ENCODE data around the gene STX16. TPM values are rescaled to one million over a fixed set of nuclear protein-coding genes. Genes with fewer than 3 reads are reported as not detected.

Gene STX16
- polyA plus RNA-seq, 6 donors from 2014 or later, result 15.7 to 35.7 (median 20.8) TPM

DNA sequence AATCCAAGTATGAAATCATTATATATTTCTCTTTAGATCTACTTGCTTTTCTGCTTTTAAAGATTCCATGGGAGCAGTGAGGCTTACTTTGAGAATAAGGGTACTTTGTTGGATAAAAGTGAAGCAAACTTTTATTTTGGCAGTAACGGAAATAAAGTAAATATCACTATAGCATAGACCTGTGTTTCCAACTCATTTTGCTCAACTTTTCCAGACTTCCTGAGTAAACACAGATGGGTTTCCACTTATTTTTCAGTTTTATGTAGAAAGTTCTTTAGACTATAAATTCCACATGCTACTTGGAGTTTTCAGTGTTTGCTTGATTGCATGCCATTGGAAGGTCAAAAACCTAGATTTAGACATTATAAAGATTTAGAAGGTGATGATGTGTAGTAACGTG lies 6.2 kb downstream of the STX16 start:
- H3K4me3 Mint-ChIP-seq, result no peak overlapping the region
- no peaks in the 10 kb centered on the region for H3K27me3 Mint-ChIP-seq
- no peak overlapping the region for H3K27ac Mint-ChIP-seq
- H3K9me3 Mint-ChIP-seq, result no peaks in the 10 kb centered on the region
- DNase-seq (no peak), ATAC-seq (ENCODE audit: low read depth in 2 of 2) (no peak)
- H3K4me1 Mint-ChIP-seq, result peaks cover 18 to 39% (median 34%) of the 10 kb centered on the region in 3 donors
- peaks cover 0 to 5% of the 10 kb centered on the region in 2 donors for H3K36me3 Mint-ChIP-seq

DNA sequence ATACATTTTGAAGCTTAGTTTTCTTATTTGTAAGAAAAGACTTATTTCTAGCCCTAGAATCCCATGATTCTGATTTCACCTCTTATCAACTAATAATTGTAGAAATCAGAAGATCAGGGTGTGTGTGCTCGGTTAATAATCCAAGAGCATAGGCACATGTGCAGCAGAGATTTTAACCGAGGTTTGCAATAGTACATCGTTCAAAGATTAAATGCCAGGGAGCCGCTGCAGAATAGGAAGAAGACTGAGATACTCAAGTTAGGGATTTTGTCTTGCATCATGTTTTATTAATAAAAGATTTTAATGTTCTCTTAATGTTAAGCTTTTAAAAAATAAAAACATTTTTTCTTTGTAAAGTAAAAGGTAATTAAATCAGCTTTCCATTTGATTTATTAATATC lies 6.9 kb downstream of the STX16 start:
- Mint-ChIP-seq H3K4me3 (peak overlapping the region in 1 of 8 donors; percentile 25), H3K27ac (no peak overlapping the region), H3K9me3 (no peaks in the 10 kb centered on the region), H3K36me3 (peaks cover 0 to 5% of the 10 kb centered on the region in 2 donors), H3K27me3 (no peaks in the 10 kb centered on the region), H3K4me1 (peaks cover 15 to 33% (median 32%) of the 10 kb centered on the region in 3 donors)
- DNase-seq (no peak), ATAC-seq (ENCODE audit: low read depth in 2 of 2) (no peak)

DNA sequence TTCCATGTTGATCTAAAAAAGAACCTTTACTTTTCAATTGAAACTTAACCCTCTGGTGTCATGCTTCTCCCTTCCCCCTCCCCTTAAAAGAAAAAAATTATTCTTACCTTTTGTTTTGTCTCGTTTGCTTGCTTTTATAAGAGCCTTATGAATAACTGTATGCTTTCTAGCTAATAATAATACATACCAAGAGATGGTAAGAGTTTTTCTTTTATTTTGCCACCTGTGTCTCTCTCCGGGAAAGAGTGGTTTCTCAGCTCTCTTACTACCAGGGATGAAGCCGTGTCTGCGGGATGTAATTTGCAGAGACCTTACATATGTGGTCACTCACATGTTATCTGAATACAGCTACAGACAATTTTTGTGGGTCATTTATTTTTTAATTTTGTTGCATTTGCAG lies 7.7 kb downstream of the STX16 start:
- no peak overlapping the region for H3K4me3 Mint-ChIP-seq
- H3K27ac Mint-ChIP-seq, result peak overlapping the region in 1 of 6 donors; percentile 78
- peaks cover 12 to 32% (median 27%) of the 10 kb centered on the region in 3 donors for H3K4me1 Mint-ChIP-seq
- no peaks in the 10 kb centered on the region for H3K27me3 Mint-ChIP-seq
- no peak for DNase-seq
- peaks cover 0 to 5% of the 10 kb centered on the region in 2 donors for H3K36me3 Mint-ChIP-seq
- no peak for ATAC-seq (ENCODE audit: low read depth in 2 of 2)
- H3K9me3 Mint-ChIP-seq, result no peaks in the 10 kb centered on the region

GRCh38 chr20:58659841-58660240 lies 8.8 kb downstream of the STX16 start:
- H3K9me3 Mint-ChIP-seq, result no peaks in the 10 kb centered on the region
- no peak for ATAC-seq (ENCODE audit: low read depth in 2 of 2)
- H3K36me3 Mint-ChIP-seq, result peaks cover 0 to 5% of the 10 kb centered on the region in 2 donors
- no peak overlapping the region for H3K4me3 Mint-ChIP-seq
- peak overlapping the region in 3 of 6 donors; percentile 30 to 80 (median 41) for H3K27ac Mint-ChIP-seq
- peaks cover 12 to 32% (median 27%) of the 10 kb centered on the region in 3 donors for H3K4me1 Mint-ChIP-seq
- no peaks in the 10 kb centered on the region for H3K27me3 Mint-ChIP-seq
- DNase-seq, result no peak

DNA sequence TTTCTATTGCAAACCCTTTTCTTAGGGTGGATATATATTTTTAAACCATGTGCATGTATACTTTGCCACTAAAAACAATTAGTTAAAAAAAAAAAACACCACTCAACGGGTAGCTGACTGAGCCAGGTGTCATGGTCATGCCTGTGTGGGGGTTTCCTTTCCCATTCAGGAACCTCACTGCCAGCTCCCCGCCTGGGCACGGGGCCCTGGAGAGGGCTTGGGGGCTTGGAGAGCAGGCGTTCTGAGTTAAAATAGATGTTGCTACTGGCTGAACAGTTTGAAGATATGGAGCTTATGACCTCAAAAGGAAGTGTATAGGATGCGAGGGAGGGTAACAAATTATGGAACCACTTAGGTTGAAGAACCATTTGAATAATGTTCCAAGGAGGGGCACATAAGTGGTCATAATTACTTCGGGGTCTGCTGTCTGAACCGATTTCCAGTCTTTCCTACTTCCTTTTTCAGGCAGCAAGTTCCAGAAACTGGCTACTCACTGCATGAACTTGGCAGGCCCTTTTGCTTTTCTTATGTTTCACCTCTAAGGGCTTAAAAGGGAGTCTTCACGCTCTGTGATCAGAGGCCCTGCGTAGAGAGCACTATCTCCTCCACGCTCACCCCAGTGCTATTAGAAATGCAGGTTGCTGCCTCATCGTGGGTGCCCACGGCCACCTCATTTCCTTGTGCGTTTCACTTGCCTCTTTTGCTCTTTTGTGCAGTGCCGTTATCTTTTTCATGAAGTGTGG lies 9.9 kb downstream of the STX16 start:
- Mint-ChIP-seq H3K27me3 (no peaks in the 10 kb centered on the region), H3K4me1 (peaks cover 12 to 31% (median 27%) of the 10 kb centered on the region in 3 donors), H3K4me3 (no peak overlapping the region), H3K36me3 (peaks cover 0 to 5% of the 10 kb centered on the region in 2 donors), H3K9me3 (no peaks in the 10 kb centered on the region), H3K27ac (peak overlapping the region in 2 of 6 donors; percentile 42 to 60)
- no peak for DNase-seq
- ATAC-seq (ENCODE audit: low read depth in 2 of 2), result no peak

DNA sequence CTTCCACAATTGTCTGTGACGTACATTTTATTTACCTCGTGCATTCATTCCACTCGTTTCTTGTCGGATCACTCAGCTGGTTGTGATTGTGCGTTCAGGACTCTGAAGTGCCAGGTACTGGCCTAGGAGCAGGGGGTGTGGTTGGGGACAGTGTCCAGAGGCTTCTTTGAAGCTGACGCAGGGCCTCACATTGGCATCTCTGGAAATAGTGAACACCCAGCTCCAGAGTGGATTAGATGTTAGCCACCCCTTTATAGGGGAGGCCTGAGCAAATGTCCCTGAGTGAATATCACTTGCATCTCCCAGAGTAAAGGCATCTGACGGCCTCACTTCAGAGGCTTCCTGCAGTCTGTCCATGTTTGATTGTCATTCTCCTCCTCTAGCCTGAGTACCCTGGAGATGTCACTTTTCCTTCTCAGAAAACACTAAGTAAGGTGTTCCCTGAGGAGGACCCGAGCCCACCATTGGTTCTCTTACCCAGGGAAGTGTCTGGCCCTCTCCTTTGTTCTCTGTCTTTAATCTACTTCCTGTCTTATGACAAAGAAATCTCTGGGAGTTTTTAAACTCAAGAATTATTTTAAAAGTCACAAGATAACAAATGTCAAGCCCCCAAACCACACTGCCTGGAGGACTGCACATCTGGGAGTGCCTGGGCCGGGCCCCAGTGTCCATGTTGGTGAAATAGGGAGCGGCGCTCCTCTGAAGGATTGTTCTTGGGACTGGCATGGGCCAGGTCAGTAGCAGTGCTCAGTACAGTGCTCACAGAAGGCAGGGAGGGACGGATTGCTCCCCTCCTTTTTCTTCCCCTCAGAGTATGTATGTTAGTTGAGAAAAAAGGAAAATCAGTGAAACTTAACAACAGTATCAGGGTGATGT lies 10.8 kb downstream of the STX16 start:
- Mint-ChIP-seq H3K27me3 (no peaks in the 10 kb centered on the region), H3K4me3 (no peak overlapping the region), H3K27ac (peak overlapping the region in 2 of 6 donors; percentile 53 to 60), H3K9me3 (no peaks in the 10 kb centered on the region), H3K36me3 (peaks cover 3 to 5% of the 10 kb centered on the region in 2 donors), H3K4me1 (peaks cover 12 to 23% (median 19%) of the 10 kb centered on the region in 3 donors)
- DNase-seq (no peak), ATAC-seq (ENCODE audit: low read depth in 2 of 2) (no peak)

- ATAC-seq (ENCODE audit: low read depth in 2 of 2) (no peak), DNase-seq (no peak)
- H3K4me1 Mint-ChIP-seq, result peaks cover 11 to 15% (median 14%) of the 10 kb centered on the region in 3 donors
- H3K27me3 Mint-ChIP-seq, result no peaks in the 10 kb centered on the region
- H3K27ac Mint-ChIP-seq, result no peak overlapping the region
- no peak overlapping the region for H3K4me3 Mint-ChIP-seq
- peaks cover 7 to 10% of the 10 kb centered on the region in 2 donors for H3K36me3 Mint-ChIP-seq
- no peaks in the 10 kb centered on the region for H3K9me3 Mint-ChIP-seq
Observed at GRCh38 chr20:58664331-58664730, 13.2 kb downstream of the STX16 start.

- H3K36me3 Mint-ChIP-seq, result peaks cover 7 to 10% of the 10 kb centered on the region in 2 donors
- no peaks in the 10 kb centered on the region for H3K27me3 Mint-ChIP-seq
- ATAC-seq (ENCODE audit: low read depth in 2 of 2) (no peak), DNase-seq (no peak)
- H3K4me3 Mint-ChIP-seq, result no peak overlapping the region
- no peaks in the 10 kb centered on the region for H3K9me3 Mint-ChIP-seq
- peaks cover 11 to 19% (median 17%) of the 10 kb centered on the region in 3 donors for H3K4me1 Mint-ChIP-seq
- no peak overlapping the region for H3K27ac Mint-ChIP-seq
Observed at GRCh38 chr20:58664883-58665282, 13.8 kb downstream of the STX16 start.

DNA sequence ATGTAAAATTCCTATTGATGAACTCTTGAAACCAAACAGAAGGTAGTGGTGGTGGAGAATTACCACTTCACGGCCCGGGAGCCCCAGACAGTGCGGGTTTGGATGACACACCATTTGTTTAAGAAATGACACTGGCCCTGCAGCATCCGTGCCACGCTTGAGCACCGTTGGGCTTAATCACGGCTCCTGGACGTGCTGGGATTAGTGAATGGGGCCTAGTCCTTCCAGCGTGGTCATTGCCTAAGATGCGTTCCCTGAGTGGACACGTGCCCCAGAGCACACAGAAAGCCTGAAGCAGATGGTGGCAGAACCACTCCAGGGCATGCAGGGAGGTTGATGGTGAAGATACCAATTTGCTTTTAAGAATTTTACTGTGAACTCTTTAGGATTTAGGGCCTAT lies 14.5 kb downstream of the STX16 start:
- Mint-ChIP-seq H3K4me1 (peaks cover 10 to 20% (median 14%) of the 10 kb centered on the region in 3 donors), H3K9me3 (no peaks in the 10 kb centered on the region), H3K27ac (no peak overlapping the region), H3K36me3 (peaks cover 7 to 15% of the 10 kb centered on the region in 2 donors), H3K4me3 (no peak overlapping the region), H3K27me3 (no peaks in the 10 kb centered on the region)
- ATAC-seq (ENCODE audit: low read depth in 2 of 2) (no peak), DNase-seq (no peak)

DNA sequence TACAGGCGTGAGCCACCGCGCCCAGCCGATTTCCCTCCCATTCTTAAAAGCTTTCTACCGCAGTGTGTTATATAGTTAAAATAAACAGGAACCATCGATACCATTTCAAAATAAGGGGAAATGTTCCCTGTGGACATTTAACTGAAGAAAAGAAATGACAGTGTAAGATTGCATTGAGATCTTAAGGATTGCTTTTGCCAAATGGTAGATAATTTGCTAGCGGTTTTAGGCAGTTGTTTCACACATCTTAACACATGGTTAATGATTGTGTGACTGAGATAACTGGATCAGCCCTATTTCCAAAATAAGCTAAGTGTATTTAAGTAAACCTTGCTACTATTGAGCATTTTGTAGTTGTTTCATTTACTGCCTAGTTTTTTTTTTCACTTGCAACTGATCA lies 15.6 kb downstream of the STX16 start:
- Mint-ChIP-seq H3K4me1 (peaks cover 10 to 18% (median 14%) of the 10 kb centered on the region in 3 donors), H3K36me3 (peaks cover 7 to 14% of the 10 kb centered on the region in 2 donors), H3K4me3 (no peak overlapping the region), H3K9me3 (no peaks in the 10 kb centered on the region), H3K27me3 (no peaks in the 10 kb centered on the region), H3K27ac (peak overlapping the region in 1 of 6 donors; percentile 9)
- ATAC-seq (ENCODE audit: low read depth in 2 of 2) (no peak), DNase-seq (no peak)

- Mint-ChIP-seq H3K4me1 (peaks cover 10 to 14% (median 12%) of the 10 kb centered on the region in 3 donors), H3K27me3 (no peaks in the 10 kb centered on the region), H3K9me3 (no peaks in the 10 kb centered on the region), H3K4me3 (no peak overlapping the region), H3K27ac (no peak overlapping the region), H3K36me3 (peaks cover 7 to 10% of the 10 kb centered on the region in 2 donors)
- ATAC-seq (ENCODE audit: low read depth in 2 of 2) (no peak), DNase-seq (no peak)
Observed at GRCh38 chr20:58667975-58668374, 16.9 kb downstream of the STX16 start.

- Mint-ChIP-seq H3K4me3 (no peak overlapping the region), H3K9me3 (no peaks in the 10 kb centered on the region), H3K4me1 (peaks cover 9 to 14% (median 10%) of the 10 kb centered on the region in 3 donors), H3K27me3 (no peaks in the 10 kb centered on the region), H3K36me3 (peaks cover 7 to 10% of the 10 kb centered on the region in 2 donors), H3K27ac (no peak overlapping the region)
- no peak for ATAC-seq (ENCODE audit: low read depth in 2 of 2)
- no peak for DNase-seq
Observed at GRCh38 chr20:58668901-58669286, 17.8 kb downstream of the STX16 start.

DNA sequence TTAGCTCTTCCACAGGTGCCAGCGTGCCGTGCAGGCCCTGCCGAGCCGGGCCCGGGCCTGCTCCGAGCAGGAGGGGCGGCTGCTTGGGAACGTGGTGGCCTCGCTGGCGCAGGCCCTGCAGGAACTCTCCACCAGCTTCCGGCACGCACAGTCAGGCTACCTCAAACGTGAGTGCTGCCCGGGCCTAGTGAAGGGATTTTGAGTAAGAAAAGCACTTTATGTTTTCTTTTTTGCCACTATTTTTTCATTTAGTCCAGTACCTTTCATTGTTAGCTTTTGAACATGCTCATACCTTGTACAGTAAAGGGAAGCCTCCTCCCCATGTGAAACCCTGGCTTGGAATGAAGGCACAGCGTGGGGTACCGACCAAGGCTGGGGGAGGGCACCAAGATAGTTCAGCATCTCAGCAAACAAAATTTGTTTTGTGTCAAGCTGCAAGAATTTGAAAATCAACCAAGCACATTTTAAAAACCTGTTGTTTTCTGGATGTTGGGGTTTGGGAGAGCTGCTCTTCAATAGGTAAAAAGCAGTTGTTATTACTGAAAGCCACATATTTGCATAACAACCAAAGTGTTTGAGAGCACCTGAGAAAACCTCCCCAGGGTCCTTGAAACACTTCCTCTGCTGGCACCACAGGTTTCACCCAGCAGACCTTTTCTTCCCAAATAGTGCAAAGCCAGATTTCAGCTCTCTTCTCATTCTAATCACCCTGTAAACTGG lies 18.4 kb downstream of the STX16 start:
- H3K27me3 Mint-ChIP-seq, result no peaks in the 10 kb centered on the region
- DNase-seq, result no peak
- H3K27ac Mint-ChIP-seq, result no peak overlapping the region
- H3K36me3 Mint-ChIP-seq, result peaks cover 7 to 15% of the 10 kb centered on the region in 2 donors
- H3K9me3 Mint-ChIP-seq, result no peaks in the 10 kb centered on the region
- peak; percentile 45 to 57 for ATAC-seq (ENCODE audit: low read depth in 2 of 2)
- H3K4me3 Mint-ChIP-seq, result no peak overlapping the region
- H3K4me1 Mint-ChIP-seq, result peaks cover 9 to 14% (median 10%) of the 10 kb centered on the region in 3 donors
